HG03196 (cell line): Measurements from ENCODE around the gene MAK.
"Not testable (repeated sequence)": the region's sequence is repeated elsewhere in the genome, so short reads cannot be mapped to it uniquely, and the experiment has no call there.

Source experiments
- ATAC-seq: cut with Tn5 transposase; IDR thresholded peaks from one replicate; pipeline ENCODE4 v1.9.1; 2021; ENCODE audit not compliant: unreplicated experiment

The MAK gene

GRCh38 chr6:10733151-10733715 is 105.1 kb downstream of the MAK start:
- no peak for ATAC-seq

DNA sequence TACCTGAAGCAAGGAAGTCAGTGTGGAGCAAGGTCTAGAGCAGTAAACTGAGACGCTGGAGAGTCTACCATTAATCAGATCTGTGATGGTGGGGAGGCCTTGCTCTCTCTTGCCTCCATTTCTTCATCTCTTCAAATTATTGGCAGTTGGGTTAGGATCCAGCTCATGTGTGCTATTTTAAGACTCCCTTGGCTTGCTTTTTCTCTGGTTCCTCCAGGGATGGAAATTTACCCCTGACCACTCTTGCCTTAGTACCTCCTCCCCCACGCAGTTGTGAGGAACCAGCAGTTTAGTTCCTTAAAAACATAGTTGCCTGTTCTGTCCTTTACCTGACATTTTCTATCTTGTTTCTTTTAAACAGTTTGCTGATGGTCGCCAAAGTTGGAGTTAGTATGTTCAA is 108.1 kb downstream of the MAK start:
- no peak for ATAC-seq

GRCh38 chr6:10725716-10726115 is 112.6 kb downstream of the MAK start:
- no peak for ATAC-seq

GRCh38 chr6:10725044-10725443 is 113.3 kb downstream of the MAK start:
- no peak for ATAC-seq

DNA sequence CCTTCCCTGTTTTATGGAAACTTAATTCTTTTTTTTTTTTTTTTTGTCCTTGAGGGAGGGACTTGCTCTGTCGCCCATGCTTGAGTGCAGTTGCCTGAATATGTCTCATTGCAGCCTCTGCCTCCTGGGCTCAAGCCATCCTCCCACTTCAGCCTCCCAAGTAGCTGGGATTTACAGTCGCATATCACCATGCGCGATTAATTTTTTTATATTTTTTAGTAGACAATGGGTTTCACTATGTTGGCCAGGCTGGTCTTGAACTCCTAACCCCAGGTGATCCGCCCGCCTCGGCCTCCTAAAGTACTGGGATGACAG is 114.8 kb downstream of the MAK start:
- ATAC-seq: no peak

DNA sequence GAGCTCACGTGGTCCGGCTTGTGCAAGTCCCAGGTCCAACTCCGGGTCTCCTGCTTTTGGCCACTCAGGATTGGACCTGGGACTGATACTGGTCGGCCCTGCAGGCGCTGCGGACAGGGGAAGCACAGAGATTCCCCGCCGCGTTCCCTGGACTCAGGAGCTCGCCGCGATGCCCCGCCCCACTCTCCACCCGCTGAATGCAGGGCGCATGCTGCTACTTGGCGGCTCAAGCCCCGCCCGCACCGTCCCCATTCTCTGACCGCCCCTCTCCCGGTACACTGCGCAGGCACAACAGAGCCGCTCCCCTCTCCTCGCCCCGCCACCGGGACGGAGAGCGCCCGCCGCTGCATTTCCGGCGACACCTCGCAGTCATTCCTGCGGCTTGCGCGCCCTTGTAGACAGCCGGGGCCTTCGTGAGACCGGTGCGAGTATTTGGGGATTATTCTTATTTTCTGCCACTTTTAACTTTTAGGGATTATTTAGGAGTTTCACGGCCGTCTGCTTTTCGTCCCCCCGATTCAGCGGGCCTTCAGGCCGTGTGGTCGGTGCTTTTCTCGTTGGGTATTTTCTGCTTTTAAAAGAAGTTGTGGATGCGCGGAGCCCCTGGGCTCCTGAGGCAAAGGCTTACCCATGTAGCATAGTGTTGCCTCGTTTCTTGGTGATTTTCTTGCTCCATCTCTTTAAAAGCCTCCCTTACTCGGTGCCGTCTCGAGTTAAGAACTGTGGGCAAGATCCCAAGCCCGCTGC is 115.3 kb downstream of the MAK start, which contains the start of gene TMEM14C:
Gene TMEM14C (plus strand): TSS at position 251 of the 747 bp plus-strand sequence. CDS start 1,544 bp downstream, outside the sequence.
- ATAC-seq: peak; percentile 97

DNA sequence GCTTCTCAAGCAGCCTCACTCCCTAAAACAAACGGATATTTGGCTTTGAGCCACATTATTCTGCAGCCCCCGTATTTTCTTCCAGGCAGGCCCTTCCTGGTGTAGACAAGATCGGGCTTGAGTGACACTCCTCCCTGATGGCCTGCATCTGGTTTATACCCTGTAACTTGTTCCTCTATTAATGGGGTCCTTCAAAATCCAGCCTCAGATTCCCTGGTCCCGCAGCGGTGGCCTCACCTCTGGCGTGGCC is 115.8 kb downstream of the MAK start:
- no peak for ATAC-seq

DNA sequence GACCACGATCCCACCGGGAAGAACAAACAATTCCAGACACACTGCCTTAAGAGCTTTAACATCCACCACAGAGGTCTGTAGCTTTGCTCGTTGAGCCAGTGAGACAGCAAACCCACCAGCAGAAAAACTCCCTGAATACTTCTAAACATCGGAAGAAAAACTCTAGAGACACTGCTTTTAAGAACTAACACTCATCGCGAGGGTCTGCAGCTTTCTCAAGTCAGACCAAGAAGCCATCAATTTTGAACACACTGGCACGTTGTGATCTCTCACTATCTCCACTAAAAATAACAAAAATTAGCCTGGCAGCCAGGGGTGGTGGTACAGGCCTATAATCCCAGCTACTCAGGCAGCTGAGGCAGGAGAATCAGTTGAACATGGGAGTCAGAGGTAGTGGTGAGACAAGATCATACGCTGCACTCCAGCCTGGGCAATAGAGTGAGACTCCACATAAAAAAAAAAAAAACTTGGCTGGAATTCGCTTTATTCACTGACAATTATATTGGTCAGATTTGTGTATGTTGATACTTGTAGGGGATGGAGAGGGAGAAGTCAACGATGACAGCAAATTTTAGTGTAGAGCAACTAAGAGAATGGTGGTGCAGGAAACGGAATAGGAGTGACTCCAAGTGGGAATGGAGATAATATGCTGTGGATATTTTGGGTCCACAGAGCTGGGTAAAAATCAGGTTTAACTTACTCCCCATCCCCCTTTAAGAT is 116.3 kb downstream of the MAK start:
- ATAC-seq: no peak

DNA sequence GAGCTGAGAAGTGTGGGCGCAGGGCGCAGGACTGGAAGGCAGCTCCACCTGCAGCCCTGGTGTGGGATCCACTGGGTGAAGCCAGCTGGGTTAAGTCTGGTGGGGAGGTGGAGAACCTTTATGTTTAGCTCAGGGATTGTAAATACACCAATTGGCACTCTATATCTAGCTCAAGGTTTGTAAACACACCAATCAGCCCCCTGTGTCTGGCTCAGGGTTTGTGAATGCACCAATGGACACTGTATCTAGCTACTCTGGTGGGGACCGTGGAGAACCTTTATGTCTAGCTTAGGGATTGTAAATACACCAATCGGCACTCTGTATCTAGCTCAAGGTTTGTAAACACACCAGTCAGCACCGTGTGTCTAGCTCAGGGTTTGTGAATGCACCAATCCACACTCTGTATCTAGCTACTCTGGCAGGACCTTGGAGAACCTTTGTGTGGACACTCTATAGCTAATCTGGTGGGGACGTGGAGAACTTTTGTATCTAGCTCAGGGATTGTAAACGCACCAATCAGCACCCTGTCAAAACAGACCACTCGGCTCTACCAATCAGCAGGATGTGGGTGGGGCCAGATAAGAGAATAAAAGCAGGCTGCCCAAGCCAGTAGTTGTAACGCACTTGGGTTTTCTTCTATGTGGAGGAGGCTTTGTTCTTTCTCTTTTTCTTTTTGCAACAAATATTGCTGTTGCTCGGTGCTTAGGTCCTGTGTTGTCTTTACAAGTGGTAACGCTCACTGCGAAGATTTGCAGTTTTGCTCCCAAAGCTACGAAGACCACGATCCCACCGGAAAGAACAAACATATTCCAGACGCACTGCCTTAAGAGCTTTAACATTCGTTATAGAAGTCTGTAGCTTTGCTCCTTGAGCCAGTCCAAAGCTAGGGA is 117.1 kb downstream of the MAK start:
- not testable (repeated sequence) for ATAC-seq

DNA sequence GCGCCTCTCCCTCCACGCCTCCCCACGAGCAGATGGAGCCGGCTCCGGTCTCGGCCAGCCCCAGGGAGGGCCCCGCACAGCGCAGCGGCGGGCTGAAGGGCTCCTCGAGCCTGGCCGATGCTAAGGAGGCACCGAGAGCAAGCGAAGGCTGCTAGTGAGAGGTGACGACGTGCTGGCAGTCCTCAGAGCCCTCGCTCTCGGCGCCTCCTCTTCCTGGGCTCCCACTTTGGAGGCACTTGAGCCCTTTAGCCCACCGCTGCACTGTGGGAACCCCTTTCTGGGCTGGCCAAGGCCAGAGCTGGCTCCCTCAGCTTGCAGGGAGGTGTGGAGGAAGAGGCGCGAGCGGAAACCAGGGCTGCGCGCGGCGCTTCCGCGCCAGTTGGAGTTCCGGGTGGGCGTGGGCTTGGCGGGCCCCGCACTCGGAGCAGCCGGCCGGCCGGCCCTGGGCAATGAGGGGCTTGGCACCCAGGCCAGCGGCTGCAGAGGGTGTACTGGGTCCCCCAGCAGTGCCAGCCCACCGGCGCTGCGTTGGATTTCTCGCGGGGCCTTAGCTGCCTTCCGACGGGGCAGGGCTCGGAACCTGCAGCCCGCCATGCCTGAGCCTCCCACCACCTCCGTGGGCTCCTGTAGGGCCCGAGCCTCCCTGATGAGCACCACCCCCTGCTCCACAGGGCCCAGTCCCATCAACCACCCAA is 117.9 kb downstream of the MAK start:
- ATAC-seq: no peak

- ATAC-seq: no peak
Measured at GRCh38 chr6:10719964-10720264, 118.4 kb downstream of the MAK start.

DNA sequence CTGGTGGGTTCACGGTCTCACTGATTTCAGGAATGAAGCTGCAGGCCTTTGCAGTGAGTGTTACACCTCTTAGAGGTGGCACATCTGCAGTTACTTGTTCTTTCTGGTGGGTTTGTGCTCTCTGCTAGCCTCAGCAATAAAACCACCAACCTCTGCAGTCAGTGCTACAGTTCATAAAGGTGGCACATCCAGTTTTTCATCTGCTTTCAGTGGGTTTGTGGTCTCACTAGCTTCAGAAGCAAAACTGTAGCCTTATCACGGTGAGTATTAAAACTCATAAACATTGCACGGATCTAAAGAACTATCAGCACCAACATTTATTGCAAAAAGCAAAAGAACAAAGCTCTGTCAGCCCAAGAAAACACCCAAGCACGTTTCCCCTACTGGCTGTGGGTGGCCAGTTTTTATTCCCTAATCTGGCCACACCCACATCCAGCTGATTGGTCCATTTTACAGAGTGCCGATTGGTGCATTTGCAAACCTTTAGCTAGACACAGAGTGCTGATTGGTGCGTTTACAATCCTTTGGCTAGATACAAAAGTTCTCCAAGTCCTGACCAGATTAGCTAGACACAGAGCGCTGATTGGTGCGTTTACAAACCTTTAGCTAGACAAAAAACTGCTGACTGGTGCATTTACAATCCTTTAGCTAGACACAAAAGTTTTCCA is 118.9 kb downstream of the MAK start:
- no peak for ATAC-seq

- ATAC-seq: no peak
Measured at GRCh38 chr6:10713962-10714361, 124.4 kb downstream of the MAK start.
